H1 (cell line): ENCODE measurements around the gene MYO5B. TPM values are rescaled to one million over a fixed set of nuclear protein-coding genes. Genes with fewer than 3 reads are reported as not detected.

Source experiments
- ATF2 ChIP-seq: IDR thresholded peaks from 2 replicates; pipeline ENCODE4 v1.6.1; 2012; ENCODE audit warnings: low read length, inconsistent platforms
- BACH1 ChIP-seq: IDR thresholded peaks from 2 replicates; pipeline ENCODE4 v1.6.1; 2012; ENCODE audit warnings: low read length, improper control_type of control experiment
- KDM5A ChIP-seq: fragments of 200-600 bp; IDR thresholded peaks from 2 replicates; pipeline ENCODE4 v1.7.1; 2012; ENCODE audit warnings: mild to moderate bottlenecking, low read length, inconsistent platforms, mixed read lengths
- SP4 ChIP-seq: IDR thresholded peaks from 2 replicates; pipeline ENCODE4 v1.6.1; 2012; ENCODE audit warnings: low read length, inconsistent platforms
- TAF1 ChIP-seq: IDR thresholded peaks from 2 replicates; pipeline ENCODE4 v1.6.1; 2011; ENCODE audit warnings: mild to moderate bottlenecking, low read depth, low read length
- polyA plus RNA-seq, 7 experiments: library from polyadenylated mRNA; depleted of rRNA in 3 of 7; stranded (reverse) in 5 of 7; unstranded in 2 of 7; fragments of >200 nt in 5 of 7; fragments of 200-250 nt in 2 of 7; gene quantifications; 1 replicate in 5 of 7; 2 replicates in 1 of 7; 4 replicates in 1 of 7; pipeline versions ENCODE4 v1.2.1 to v1.2.3, GENCODE V29; 2011 to 2013; ENCODE audit warnings: missing spikeins in 2 of 7, mixed read lengths in 2 of 7
- total RNA-seq: library from RNA; stranded (reverse); fragmentation: NEBNext Ultra II Directional; extraction: Animal tissue kit (Norgen Biotek cat#: 25700); gene quantifications from 2 replicates; pipeline ENCODE4 v1.2.1, GENCODE V29; 2021

Gene MYO5B
- total and polyA plus RNA-seq, 2 of the 8 experiments (the other 6 are each of a cell fraction or from before 2014, with no cell fraction given) = 6.4 to 7.7 TPM

DNA sequence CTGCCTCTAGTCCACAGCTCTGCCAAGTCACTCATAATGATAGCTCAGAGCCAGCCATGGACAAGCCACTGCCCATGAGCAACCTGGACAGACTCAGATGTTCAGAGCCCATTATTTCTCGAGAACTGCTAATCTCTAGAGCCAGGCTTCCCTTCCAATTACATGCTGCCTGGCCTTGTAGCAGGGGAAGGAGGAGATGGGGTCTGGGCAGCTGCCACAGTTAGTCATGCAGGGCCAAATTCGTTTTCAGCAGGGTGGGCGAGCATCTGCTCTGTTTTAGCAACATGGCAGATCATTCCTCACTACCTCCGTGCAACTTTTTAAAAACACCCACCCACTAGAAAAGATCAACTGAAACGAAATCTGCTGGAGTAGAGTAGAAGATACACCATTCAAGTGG is 141.8 kb downstream of the MYO5B start (continued):
- TF ChIP-seq ATF2 = no peak
- TF ChIP-seq SP4 = no peak
- TF ChIP-seq TAF1 = no peak
- TF ChIP-seq KDM5A = no peak
- no peak for TF ChIP-seq BACH1
